Body of pancreas (tissue), 4 donors: Measurements from ENCODE around the gene HACD2. TPM values are rescaled to one million over a fixed set of nuclear protein-coding genes. Genes with fewer than 3 reads are reported as not detected.

Source experiments
- ATAC-seq: fragments of 150-250 bp; one replicate; pipeline ENCODE4 v1.9.1; 2016
- DNase-seq, 4 donors: peaks; one replicate each; pipeline ENCODE4 v3.0.0-alpha.2; 2019
- H3K27ac ChIP-seq, 4 donors: fragments of 200-600 bp; sonication (generic); 1 replicate in 3 of 4; 2 replicates in 1 of 4; pipeline versions ENCODE4 v1.5.1 to v1.6.1; 2016 to 2019; ENCODE audit warnings: mild to moderate bottlenecking in 1 of 4, mixed read lengths in 1 of 4, moderate library complexity in 1 of 4
- H3K27me3 ChIP-seq, 2 donors: fragments of 200-600 bp; sonication (generic); one replicate each; pipeline ENCODE4 v1.6.0; 2016; ENCODE audit warnings: mild to moderate bottlenecking in 1 of 2
- H3K36me3 ChIP-seq, 2 donors: fragments of 200-600 bp; sonication (generic); replicated peaks in 1 of 2; 2 replicates each; pipeline ENCODE4 v1.5.1; 2016; ENCODE audit warnings: low read depth in 2 of 2; ENCODE audit not compliant: insufficient read depth in 1 of 2
- H3K4me1 ChIP-seq: fragments of 200-600 bp; sonication (generic); one replicate; pipeline ENCODE4 v1.6.0; 2016
- H3K4me3 ChIP-seq, 2 donors: fragments of 200-600 bp; sonication (generic); 1 replicate in 1 of 2; 2 replicates in 1 of 2; pipeline ENCODE4 v1.5.1; 2016 to 2019
- H3K9me3 ChIP-seq, 3 donors: fragments of 200-600 bp; sonication (generic); 1 replicate in 2 of 3; 2 replicates in 1 of 3; pipeline ENCODE4 v1.5.1; 2016
- POLR2A ChIP-seq, 3 donors: fragments of 450-650 bp; IDR thresholded peaks; one replicate each; pipeline ENCODE4 v1.6.1; 2016; ENCODE audit warnings: antibody characterized with exemption in 3 of 3, mild to moderate bottlenecking in 2 of 3
- WGBS, 2 donors: methylation state at CpG; one replicate each; pipeline ENCODE4 v1.1.5; 2017; 5-methylcytosine and 5-hydroxymethylcytosine counted together
- intact Hi-C: fragments of 100-400 bp; cut with DNase I; formaldehyde crosslinking; loops from one replicate; pipeline ENCODE4 v1.15.1; 2023
- total RNA-seq, 2 donors: library from RNA; depleted of rRNA; stranded (reverse); fragments of >200 nt; gene quantifications; one replicate each; pipeline ENCODE4 v1.1.0, GENCODE V29; 2016
- TF ChIP-seq, protein P1 (sequence below), 7 experiments: fragments of 450-650 bp in 4 of 7; fragments of 200-600 bp in 3 of 7; sonication (generic) in 3 of 7; IDR thresholded peaks; one replicate each; pipeline ENCODE4 v1.5.1; 2016 to 2019; ENCODE audit warnings: antibody characterized with exemption in 7 of 7

HACD2 gene
- total RNA-seq, 2 donors from 2014 or later = 13.2 to 16.3 TPM

DNA sequence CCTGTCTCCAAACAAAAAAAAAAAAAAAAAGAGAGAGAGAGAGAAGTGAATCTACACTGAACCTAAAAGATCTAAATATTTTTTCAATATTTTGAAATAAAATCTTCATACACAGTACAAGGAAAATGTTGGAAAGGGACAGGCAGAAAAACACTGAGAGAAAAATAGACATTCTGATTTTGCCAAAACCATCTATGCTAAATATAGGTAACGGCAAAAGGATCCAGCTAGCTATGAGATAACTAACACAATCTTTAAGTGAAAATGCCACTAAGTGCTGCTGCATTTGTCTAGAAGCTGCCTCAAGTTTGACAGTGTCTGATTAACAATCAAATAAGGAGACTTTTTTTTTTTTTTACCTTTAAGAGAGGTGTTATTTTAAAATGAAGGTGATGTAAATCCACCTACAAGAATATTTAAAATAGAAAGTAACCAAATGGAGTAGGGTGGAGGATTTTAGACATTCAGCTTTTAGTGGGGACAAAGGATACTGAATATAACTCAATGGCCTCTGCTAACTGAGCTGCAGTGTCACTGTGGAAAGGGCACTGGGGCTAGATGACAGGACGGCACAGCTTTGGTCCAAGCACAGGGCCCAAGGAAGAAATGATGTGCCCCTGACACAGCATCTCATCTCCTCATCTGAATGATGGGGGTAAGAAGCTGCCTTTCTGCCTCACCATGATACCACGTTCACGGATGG lies 62.4 kb downstream of the HACD2 start:
- Histone ChIP-seq H3K36me3 (peaks cover 0 to 2% of the 10 kb centered on the region in 2 donors), H3K4me3 (no peak overlapping the region), H3K27me3 (no peaks in the 10 kb centered on the region), H3K27ac (no peak overlapping the region), H3K4me1 (peaks cover 15% of the 10 kb centered on the region), H3K9me3 (no peaks in the 10 kb centered on the region)
- ATAC-seq (no peak), DNase-seq (no peak)
- WGBS, 2 donors = 81 to 99% methylated on average over 3 to 4 of the region's 4 CpGs
- TF ChIP-seq POLR2A (IDR thresholded peaks at IDR 0.05) = no peak
- TF ChIP-seq, protein P1, sequence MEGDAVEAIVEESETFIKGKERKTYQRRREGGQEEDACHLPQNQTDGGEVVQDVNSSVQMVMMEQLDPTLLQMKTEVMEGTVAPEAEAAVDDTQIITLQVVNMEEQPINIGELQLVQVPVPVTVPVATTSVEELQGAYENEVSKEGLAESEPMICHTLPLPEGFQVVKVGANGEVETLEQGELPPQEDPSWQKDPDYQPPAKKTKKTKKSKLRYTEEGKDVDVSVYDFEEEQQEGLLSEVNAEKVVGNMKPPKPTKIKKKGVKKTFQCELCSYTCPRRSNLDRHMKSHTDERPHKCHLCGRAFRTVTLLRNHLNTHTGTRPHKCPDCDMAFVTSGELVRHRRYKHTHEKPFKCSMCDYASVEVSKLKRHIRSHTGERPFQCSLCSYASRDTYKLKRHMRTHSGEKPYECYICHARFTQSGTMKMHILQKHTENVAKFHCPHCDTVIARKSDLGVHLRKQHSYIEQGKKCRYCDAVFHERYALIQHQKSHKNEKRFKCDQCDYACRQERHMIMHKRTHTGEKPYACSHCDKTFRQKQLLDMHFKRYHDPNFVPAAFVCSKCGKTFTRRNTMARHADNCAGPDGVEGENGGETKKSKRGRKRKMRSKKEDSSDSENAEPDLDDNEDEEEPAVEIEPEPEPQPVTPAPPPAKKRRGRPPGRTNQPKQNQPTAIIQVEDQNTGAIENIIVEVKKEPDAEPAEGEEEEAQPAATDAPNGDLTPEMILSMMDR (IDR thresholded peaks at IDR 0.05) = no peak
- intact Hi-C loops = no loop called here

DNA sequence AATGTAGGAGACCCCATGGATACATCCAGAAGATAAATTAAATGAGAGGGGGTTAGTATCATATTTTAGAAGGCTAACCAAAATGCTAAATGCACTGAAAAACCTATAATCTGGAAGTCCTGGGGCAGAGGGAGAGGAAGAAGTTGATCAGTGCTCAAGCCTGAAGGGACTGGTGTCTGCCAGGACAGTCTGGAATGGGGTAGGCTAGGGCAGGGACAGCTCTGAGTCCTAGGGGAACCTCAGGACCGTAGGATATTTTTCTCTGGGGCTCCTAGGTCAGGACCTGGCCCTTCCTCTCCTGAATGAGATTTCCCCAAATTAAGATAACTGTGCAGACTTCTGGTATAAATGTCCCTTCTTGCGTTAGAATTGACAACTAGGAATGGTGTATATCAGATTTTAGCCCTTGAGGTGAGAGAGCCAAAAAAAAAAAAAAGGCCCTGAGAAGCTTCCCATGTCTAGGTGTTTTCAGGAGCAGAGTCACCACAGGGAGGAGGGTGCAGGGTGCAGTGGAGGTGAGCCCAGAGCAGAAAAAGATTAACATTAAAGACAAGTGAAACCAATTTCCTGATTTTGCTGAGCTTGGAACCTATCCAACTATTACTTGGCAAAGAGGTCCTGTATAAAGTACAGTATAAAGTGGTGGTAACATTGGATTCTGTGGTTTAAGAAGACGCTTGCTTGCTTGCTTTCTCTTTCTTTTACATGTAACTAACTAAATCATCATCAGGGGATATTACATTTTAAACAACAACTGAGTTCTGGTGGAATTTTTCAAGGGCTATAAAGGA lies 63.5 kb downstream of the HACD2 start:
- peak in 1 of 4 donors; percentile 23 for DNase-seq
- peak; percentile 60 for ATAC-seq
- no peak overlapping the region for H3K4me3 ChIP-seq
- peaks cover 0 to 2% of the 10 kb centered on the region in 2 donors for H3K36me3 ChIP-seq
- 52 to 53% methylated on average over 3 of the region's 3 CpGs for WGBS, 2 donors
- peaks cover 15% of the 10 kb centered on the region for H3K4me1 ChIP-seq
- no peaks in the 10 kb centered on the region for H3K27me3 ChIP-seq
- TF ChIP-seq, protein P1 (IDR thresholded peaks at IDR 0.05) = no peak
- TF ChIP-seq POLR2A (IDR thresholded peaks at IDR 0.05) = no peak
- intact Hi-C loops = no loop called here
- H3K27ac ChIP-seq = peak overlapping the region in 1 of 4 donors; percentile 16
- H3K9me3 ChIP-seq = no peaks in the 10 kb centered on the region

DNA sequence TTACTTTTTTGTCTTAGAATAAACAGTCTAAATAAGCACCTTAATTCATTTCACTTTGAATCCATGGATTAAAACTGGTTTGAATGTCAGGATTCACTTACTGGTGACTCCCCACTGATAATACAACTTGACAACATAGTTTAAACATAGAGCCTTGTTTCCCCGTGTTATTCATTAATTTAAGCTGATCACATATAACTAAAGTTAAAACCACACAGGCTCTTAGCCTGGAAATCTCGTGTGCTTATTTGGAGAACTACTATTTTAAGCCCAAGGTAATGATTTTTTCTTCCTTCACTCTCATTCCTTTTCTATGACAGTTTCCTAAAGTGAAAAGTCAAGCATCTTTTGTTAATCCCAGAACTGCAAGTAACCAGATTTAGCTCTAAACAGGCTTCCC lies 64.2 kb downstream of the HACD2 start:
- ATAC-seq (no peak), DNase-seq (no peak)
- H3K27me3 ChIP-seq = no peaks in the 10 kb centered on the region
- WGBS, 2 donors = 42 to 53% methylated on average over 2 of the region's 2 CpGs
- no peaks in the 10 kb centered on the region for H3K9me3 ChIP-seq
- no peak overlapping the region for H3K4me3 ChIP-seq
- H3K4me1 ChIP-seq = peaks cover 15% of the 10 kb centered on the region
- peaks cover 0 to 2% of the 10 kb centered on the region in 2 donors for H3K36me3 ChIP-seq
- intact Hi-C loops = no loop called here
- TF ChIP-seq POLR2A (IDR thresholded peaks at IDR 0.05) = no peak
- TF ChIP-seq, protein P1 (IDR thresholded peaks at IDR 0.05) = no peak
- H3K27ac ChIP-seq = no peak overlapping the region

DNA sequence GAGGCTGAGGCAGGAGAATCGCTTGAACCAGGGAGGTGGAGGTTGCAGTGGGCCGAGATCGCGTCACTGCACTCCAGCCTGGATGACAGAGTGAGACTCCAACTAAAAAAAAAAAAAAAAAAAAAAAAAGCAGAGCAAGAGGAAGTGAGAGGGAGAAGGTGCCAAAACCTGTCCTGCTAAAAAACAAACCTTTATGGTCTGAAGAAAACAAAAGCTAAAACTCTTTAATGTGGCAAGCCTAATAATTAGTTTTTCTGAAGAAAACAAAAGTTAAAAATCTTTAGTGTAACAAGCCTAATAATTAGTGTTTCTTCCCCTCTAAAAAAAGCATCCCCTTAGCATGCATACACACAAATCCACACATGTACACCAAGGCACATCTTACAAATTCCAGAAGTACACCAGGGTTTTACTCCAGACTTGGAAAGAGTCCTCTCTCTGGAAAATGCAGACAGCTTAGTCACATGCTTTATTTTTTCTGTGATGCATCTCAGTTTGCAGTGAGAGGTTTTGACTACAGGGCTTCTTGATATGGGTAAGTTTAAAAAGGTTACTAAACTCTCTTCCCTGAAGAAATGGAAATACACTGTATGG lies 65.9 kb downstream of the HACD2 start:
- Histone ChIP-seq H3K27me3 (no peaks in the 10 kb centered on the region), H3K4me3 (no peak overlapping the region), H3K4me1 (peaks cover 15% of the 10 kb centered on the region), H3K36me3 (peaks cover 0 to 2% of the 10 kb centered on the region in 2 donors), H3K27ac (no peak overlapping the region), H3K9me3 (no peaks in the 10 kb centered on the region)
- DNase-seq (no peak), ATAC-seq (no peak)
- 91% methylated on average over 4 of the region's 4 CpGs for WGBS, 2 donors
- TF ChIP-seq POLR2A (IDR thresholded peaks at IDR 0.05) = no peak
- TF ChIP-seq, protein P1 (IDR thresholded peaks at IDR 0.05) = no peak
- intact Hi-C loops = no loop called here
